Measurements from ENCODE around the gene KCTD2. TPM values are rescaled to one million over a fixed set of nuclear protein-coding genes. Genes with fewer than 3 reads are reported as not detected.

KCTD2 gene
- total and polyA plus RNA-seq, 8 donors, result 6.3 to 14.6 (median 8.7) TPM

GRCh38 chr17:75109407-75110233, 62.6 kb downstream of the KCTD2 start, which contains the start of gene ARMC7:
TSS of gene ARMC7 (plus strand) at chr17:75109969. CDS start at chr17:75110289, 320 bp downstream.
- H3K27ac ChIP-seq, result peak within 1 kb of the TSS; percentile 5 to 58 (median 26)

GRCh38 chr17:75110234-75110937, 63.4 kb downstream of the KCTD2 start:
- H3K9me3 ChIP-seq, result no peaks in the 10 kb centered on the region
- no peak for TF ChIP-seq CTCF (IDR thresholded peaks at IDR 0.05)
- 20 to 21% methylated on average over 38 to 40 of the region's 40 CpGs for WGBS, 2 donors
- H3K36me3 ChIP-seq, result no peaks in the 10 kb centered on the region
- H3K4me1 ChIP-seq, result peaks cover 0 to 6% (median 5%) of the 10 kb centered on the region in 3 donors
- intact Hi-C loops (cut with DNase I), result loop anchor here in 1 of 3 donors (10.0 kb wide), 1 partner anchor 74 kb away; the partner anchor contains the start of gene SUMO2
- no peak for FAIRE-seq
- no peak for DNase-seq
- H3K4me3 ChIP-seq, result peak overlapping the region; percentile 55 to 82 (median 62)
- H3K27me3 ChIP-seq, result no peaks in the 10 kb centered on the region
- peak; percentile 7 to 14 (median 13) for ATAC-seq
- H3K27ac ChIP-seq, result peak overlapping the region; percentile 5 to 58 (median 26)

More at GRCh38 chr17:75109407-75110233, 62.6 kb downstream of the KCTD2 start, which contains the start of gene ARMC7:
- no peak for TF ChIP-seq CTCF (IDR thresholded peaks at IDR 0.05)
- Histone ChIP-seq H3K4me3 (peak within 1 kb of the TSS; percentile 55 to 82 (median 62)), H3K9me3 (no peaks in the 10 kb centered on the region), H3K36me3 (no peaks in the 10 kb centered on the region), H3K27me3 (no peaks in the 10 kb centered on the region), H3K4me1 (peaks cover 0 to 6% (median 5%) of the 10 kb centered on the region in 3 donors)
- 1% methylated on average over 67 to 68 of the region's 68 CpGs for WGBS, 2 donors
- DNase-seq, result peak; percentile 88 to 98 (median 92)
- no peak for FAIRE-seq
- intact Hi-C loops (cut with DNase I), result loop anchor here in 1 of 3 donors (10.0 kb wide), 1 partner anchor 75 kb away; the partner anchor contains the start of gene SUMO2
- ATAC-seq, result peak; percentile 79 to 91 (median 89)

- DNase-seq (no peak), ATAC-seq (no peak), FAIRE-seq (no peak)
- no peaks in the 10 kb centered on the region for H3K9me3 ChIP-seq
- H3K4me3 ChIP-seq, result no peak overlapping the region
- no peaks in the 10 kb centered on the region for H3K27me3 ChIP-seq
- 85 to 94% methylated on average over 7 of the region's 7 CpGs for WGBS, 2 donors
- intact Hi-C loops (cut with DNase I), result loop anchor here in 1 of 3 donors (10.0 kb wide), 1 partner anchor 73 kb away; the partner anchor contains the start of gene SUMO2
- no peak for TF ChIP-seq CTCF (IDR thresholded peaks at IDR 0.05)
- no peak overlapping the region for H3K27ac ChIP-seq
- H3K4me1 ChIP-seq, result peaks cover 0 to 6% (median 5%) of the 10 kb centered on the region in 3 donors
- no peaks in the 10 kb centered on the region for H3K36me3 ChIP-seq
Measured at GRCh38 chr17:75111777-75112335, 64.8 kb downstream of the KCTD2 start.

GRCh38 chr17:75113798-75114551, 67.0 kb downstream of the KCTD2 start:
- no peak for FAIRE-seq
- peak; percentile 93 to 98 (median 95) for TF ChIP-seq CTCF (IDR thresholded peaks at IDR 0.05)

More at GRCh38 chr17:75113798-75114551, 67.0 kb downstream of the KCTD2 start:
- intact Hi-C loops (cut with DNase I), result loop anchor here in 1 of 3 donors (10.0 kb wide), 1 partner anchor 71 kb away; the partner anchor contains the start of gene SUMO2
- ATAC-seq (peak; percentile 76 to 89 (median 84)), DNase-seq (peak; percentile 85 to 92 (median 88))
- Histone ChIP-seq H3K4me1 (peaks cover 0 to 5% (median 5%) of the 10 kb centered on the region in 3 donors), H3K9me3 (no peaks in the 10 kb centered on the region), H3K36me3 (no peaks in the 10 kb centered on the region), H3K27me3 (no peaks in the 10 kb centered on the region), H3K27ac (peak overlapping the region; percentile 46 to 88 (median 62)), H3K4me3 (peak overlapping the region; percentile 26 to 54 (median 36))
- WGBS, 2 donors, result 1% methylated on average over 22 of the region's 22 CpGs
